Lower lobe of right lung (tissue), 2 donors: ENCODE measurements around the gene DBX1. TPM values are rescaled to one million over a fixed set of nuclear protein-coding genes. Genes with fewer than 3 reads are reported as not detected.
A peak's percentile ranks its signal among the peaks of the same experiment; 100 is the strongest.

Source experiments
- ATAC-seq, 2 donors: fragments of 200-7000 bp; cut with Tn5 transposase; one replicate each; pipeline ENCODE4 v1.9.1; 2020 to 2022; ENCODE audit warnings: mild to moderate bottlenecking in 2 of 2, moderate library complexity in 2 of 2
- DNase-seq: peaks from one replicate; pipeline ENCODE4 v3.0.0-alpha.2; 2020
- H3K27ac ChIP-seq: fragments of 200-600 bp; one replicate; pipeline ENCODE4 v1.8.0; 2022
- H3K27me3 ChIP-seq: fragments of 200-600 bp; one replicate; pipeline ENCODE4 v1.8.0; 2022; ENCODE audit warnings: low read depth
- H3K36me3 ChIP-seq: fragments of 200-600 bp; one replicate; pipeline ENCODE4 v1.8.0; 2022; ENCODE audit warnings: mild to moderate bottlenecking
- H3K4me1 ChIP-seq: fragments of 200-600 bp; one replicate; pipeline ENCODE4 v1.8.0; 2022
- H3K4me3 ChIP-seq: fragments of 200-600 bp; one replicate; pipeline ENCODE4 v1.8.0; 2022; ENCODE audit warnings: mild to moderate bottlenecking
- H3K9me3 ChIP-seq: fragments of 200-600 bp; one replicate; pipeline ENCODE4 v1.8.0; 2022
- intact Hi-C: fragments of 100-400 bp; cut with DNase I; formaldehyde crosslinking; loops from one replicate; pipeline ENCODE4 v1.11.0; 2022
- total RNA-seq: library from RNA; stranded (reverse); fragmentation: NEBNext Ultra II Directional; extraction: Animal tissue kit (Norgen Biotek cat#: 25700); gene quantifications from one replicate; pipeline ENCODE4 v1.2.1, GENCODE V29; 2021
- TF ChIP-seq, protein P1 (sequence below): fragments of 200-600 bp; IDR thresholded peaks from one replicate; pipeline ENCODE4 v1.8.0; 2022; ENCODE audit warnings: antibody characterized with exemption, mild to moderate bottlenecking
- donor health status: DM: no; HTN: yes; CAD: no; lungs with severe emphysema.

DBX1 gene
- total RNA-seq, 1 donor from 2014 or later = not detected

DNA sequence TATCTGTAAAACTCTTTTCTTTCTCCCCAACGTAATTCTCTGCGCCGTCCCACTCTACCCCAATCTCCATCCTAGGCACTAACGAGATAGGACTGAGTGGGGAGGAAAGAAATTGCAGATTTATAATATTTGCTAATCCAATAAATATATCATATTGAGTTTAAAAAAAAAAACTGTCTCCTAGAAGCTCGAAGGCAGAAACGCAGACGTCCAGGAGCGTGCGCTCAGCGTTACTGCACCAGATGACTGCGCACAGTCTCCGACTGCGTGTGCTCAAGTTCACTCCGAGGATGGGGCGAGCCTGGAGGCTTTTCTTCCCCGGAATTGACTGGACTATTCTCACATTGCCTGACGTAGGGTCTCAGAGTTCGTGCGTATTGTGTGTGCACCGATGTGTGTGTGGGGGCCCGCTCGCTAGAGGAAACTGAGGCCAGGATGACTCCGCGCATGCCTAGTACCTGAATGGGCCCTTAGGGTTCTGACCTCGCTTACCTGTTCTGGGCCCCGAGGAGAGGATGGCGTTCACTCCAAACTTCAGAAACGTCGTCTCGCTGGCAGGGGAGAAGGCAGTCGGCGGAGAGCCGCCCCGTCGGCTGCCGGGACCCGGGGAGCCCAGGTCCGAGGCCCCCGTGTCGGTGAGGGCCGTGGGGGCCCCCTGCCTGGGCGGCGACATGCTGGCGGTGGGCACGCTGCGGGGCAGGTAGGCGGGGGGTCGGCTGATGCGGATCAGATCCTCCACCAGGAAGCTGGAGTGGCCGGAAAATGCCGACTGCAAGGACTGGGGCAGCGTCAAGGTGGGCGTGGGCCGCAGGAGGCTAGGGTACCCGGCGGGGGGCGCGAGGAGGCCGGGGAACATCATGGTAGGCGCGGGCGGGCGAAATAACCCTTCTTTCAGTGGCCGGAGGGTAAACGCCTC is 551 bp downstream of the DBX1 start:
- ATAC-seq = no peak
- H3K36me3 ChIP-seq = no peaks in the 10 kb centered on the region

GRCh38 chr11:20158597-20159257 is 1.5 kb downstream of the DBX1 start:
- Histone ChIP-seq H3K9me3 (no peaks in the 10 kb centered on the region), H3K36me3 (no peaks in the 10 kb centered on the region), H3K27me3 (peaks cover 98% of the 10 kb centered on the region), H3K4me3 (no peak overlapping the region), H3K4me1 (peaks cover 21% of the 10 kb centered on the region), H3K27ac (no peak overlapping the region)
- TF ChIP-seq, protein P1, sequence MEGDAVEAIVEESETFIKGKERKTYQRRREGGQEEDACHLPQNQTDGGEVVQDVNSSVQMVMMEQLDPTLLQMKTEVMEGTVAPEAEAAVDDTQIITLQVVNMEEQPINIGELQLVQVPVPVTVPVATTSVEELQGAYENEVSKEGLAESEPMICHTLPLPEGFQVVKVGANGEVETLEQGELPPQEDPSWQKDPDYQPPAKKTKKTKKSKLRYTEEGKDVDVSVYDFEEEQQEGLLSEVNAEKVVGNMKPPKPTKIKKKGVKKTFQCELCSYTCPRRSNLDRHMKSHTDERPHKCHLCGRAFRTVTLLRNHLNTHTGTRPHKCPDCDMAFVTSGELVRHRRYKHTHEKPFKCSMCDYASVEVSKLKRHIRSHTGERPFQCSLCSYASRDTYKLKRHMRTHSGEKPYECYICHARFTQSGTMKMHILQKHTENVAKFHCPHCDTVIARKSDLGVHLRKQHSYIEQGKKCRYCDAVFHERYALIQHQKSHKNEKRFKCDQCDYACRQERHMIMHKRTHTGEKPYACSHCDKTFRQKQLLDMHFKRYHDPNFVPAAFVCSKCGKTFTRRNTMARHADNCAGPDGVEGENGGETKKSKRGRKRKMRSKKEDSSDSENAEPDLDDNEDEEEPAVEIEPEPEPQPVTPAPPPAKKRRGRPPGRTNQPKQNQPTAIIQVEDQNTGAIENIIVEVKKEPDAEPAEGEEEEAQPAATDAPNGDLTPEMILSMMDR = no peak
- ATAC-seq (peak; percentile 69 to 81), DNase-seq (peak; percentile 53)
- intact Hi-C loops = no loop called here

More for the DNA sequence above, 551 bp downstream of the DBX1 start:
- Histone ChIP-seq H3K27ac (no peak overlapping the region), H3K4me3 (no peak overlapping the region), H3K4me1 (peaks cover 23% of the 10 kb centered on the region), H3K27me3 (peaks cover 99% of the 10 kb centered on the region), H3K9me3 (no peaks in the 10 kb centered on the region)
- DNase-seq = no peak
- intact Hi-C loops = no loop called here
- TF ChIP-seq, protein P1 = no peak

GRCh38 chr11:20157728-20158127 is 2.5 kb downstream of the DBX1 start:
- no peaks in the 10 kb centered on the region for H3K9me3 ChIP-seq
- no peak overlapping the region for H3K4me3 ChIP-seq
- ATAC-seq (no peak), DNase-seq (no peak)
- peaks cover 94% of the 10 kb centered on the region for H3K27me3 ChIP-seq
- H3K4me1 ChIP-seq = peaks cover 11% of the 10 kb centered on the region
- no peak overlapping the region for H3K27ac ChIP-seq
- TF ChIP-seq, protein P1 = no peak
- intact Hi-C loops = no loop called here
- H3K36me3 ChIP-seq = no peaks in the 10 kb centered on the region

- Histone ChIP-seq H3K27me3 (peaks cover 88% of the 10 kb centered on the region), H3K4me1 (peaks cover 11% of the 10 kb centered on the region), H3K9me3 (no peaks in the 10 kb centered on the region), H3K4me3 (peak overlapping the region; percentile 34), H3K36me3 (no peaks in the 10 kb centered on the region), H3K27ac (no peak overlapping the region)
- peak; percentile 6 to 15 for ATAC-seq
- TF ChIP-seq, protein P1 = no peak
- no peak for DNase-seq
- intact Hi-C loops = no loop called here
Measured at GRCh38 chr11:20156876-20157613, 3.2 kb downstream of the DBX1 start.

- peak overlapping the region; percentile 34 for H3K4me3 ChIP-seq
Measured at GRCh38 chr11:20156280-20156875, 3.9 kb downstream of the DBX1 start.

More at GRCh38 chr11:20156280-20156875, 3.9 kb downstream of the DBX1 start:
- DNase-seq (no peak), ATAC-seq (peak; percentile 20 to 22)
- TF ChIP-seq, protein P1 = no peak
- Histone ChIP-seq H3K27me3 (peaks cover 85% of the 10 kb centered on the region), H3K36me3 (no peaks in the 10 kb centered on the region), H3K9me3 (no peaks in the 10 kb centered on the region), H3K4me1 (peaks cover 11% of the 10 kb centered on the region), H3K27ac (no peak overlapping the region)
- intact Hi-C loops = no loop called here
